IgD-negative memory B cell (primary cell): ENCODE results near the gene EAPP. TPM values are rescaled to one million over a fixed set of nuclear protein-coding genes. Genes with fewer than 3 reads are reported as not detected.
"Not testable (repeated sequence)": the region's sequence is repeated elsewhere in the genome, so short reads cannot be mapped to it uniquely, and the experiment has no call there.

Experiments used
- H3K27ac Mint-ChIP-seq, 3 donors: one replicate each; pipeline ENCODE4 v1.8.0; 2020 to 2022; ENCODE audit warnings: mild to moderate bottlenecking in 3 of 3, mixed read lengths in 3 of 3, moderate library complexity in 1 of 3
- H3K27me3 Mint-ChIP-seq: one replicate; pipeline ENCODE4 v1.8.0; 2021; ENCODE audit warnings: mixed read lengths
- H3K36me3 Mint-ChIP-seq: one replicate; pipeline ENCODE4 v1.8.0; 2020; ENCODE audit warnings: mild to moderate bottlenecking, mixed read lengths
- H3K4me1 Mint-ChIP-seq, 3 donors: one replicate each; pipeline ENCODE4 v1.8.0; 2020 to 2022; ENCODE audit warnings: mixed read lengths in 3 of 3, mild to moderate bottlenecking in 1 of 3
- H3K4me3 Mint-ChIP-seq, 4 donors: one replicate each; pipeline ENCODE4 v1.8.0; 2020 to 2022; ENCODE audit warnings: mild to moderate bottlenecking in 4 of 4, mixed read lengths in 4 of 4, moderate library complexity in 3 of 4
- H3K9me3 Mint-ChIP-seq, 3 donors: one replicate each; pipeline ENCODE4 v1.8.0; 2020 to 2021; ENCODE audit warnings: mixed read lengths in 3 of 3, mild to moderate bottlenecking in 1 of 3
- polyA plus RNA-seq: library from polyadenylated mRNA; unstranded; fragments of 300-500 nt; fragmentation: Illumina TruSeq; gene quantifications from one replicate; pipeline ENCODE4 v1.2.3, GENCODE V29; 2021

EAPP gene
- polyA plus RNA-seq, 1 donor from 2014 or later, result 107 TPM

GRCh38 chr14:34507459-34507858 lies 32.0 kb downstream of the EAPP start:
- Mint-ChIP-seq H3K4me3 (no peak overlapping the region), H3K36me3 (peaks cover 6% of the 10 kb centered on the region), H3K27ac (no peak overlapping the region), H3K27me3 (no peaks in the 10 kb centered on the region), H3K9me3 (no peaks in the 10 kb centered on the region), H3K4me1 (no peaks in the 10 kb centered on the region)

- not testable (repeated sequence) for H3K9me3 Mint-ChIP-seq, H3K27me3 Mint-ChIP-seq, H3K27ac Mint-ChIP-seq, H3K4me1 Mint-ChIP-seq, H3K36me3 Mint-ChIP-seq, H3K4me3 Mint-ChIP-seq
Measured at GRCh38 chr14:34505124-34505491, 34.4 kb downstream of the EAPP start.

DNA sequence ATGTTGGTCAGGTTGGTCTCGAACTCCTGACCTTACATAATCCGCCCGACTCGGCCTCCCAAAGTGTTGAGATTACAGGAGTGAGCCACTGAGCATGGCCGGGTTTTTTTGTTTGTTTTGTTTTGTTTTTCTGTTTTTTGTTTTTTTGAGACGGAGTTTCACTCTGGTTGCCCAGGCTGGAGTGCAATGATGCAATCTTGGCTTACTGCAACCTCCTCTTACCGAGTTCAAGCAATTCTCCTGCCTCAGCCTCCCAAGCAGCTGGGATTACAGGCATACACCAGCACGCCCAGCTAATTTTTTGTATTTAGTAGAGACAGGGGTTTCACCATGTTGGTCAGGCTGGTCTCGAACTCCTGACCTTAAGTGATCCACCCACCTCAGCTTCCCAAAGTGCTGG lies 35.5 kb downstream of the EAPP start:
- H3K9me3 Mint-ChIP-seq, H3K27me3 Mint-ChIP-seq, H3K4me3 Mint-ChIP-seq, H3K36me3 Mint-ChIP-seq, H3K27ac Mint-ChIP-seq, H3K4me1 Mint-ChIP-seq: not testable (repeated sequence)

- H3K36me3 Mint-ChIP-seq, result peaks cover 6% of the 10 kb centered on the region
- H3K9me3 Mint-ChIP-seq, result no peaks in the 10 kb centered on the region
- no peak overlapping the region for H3K27ac Mint-ChIP-seq
- no peaks in the 10 kb centered on the region for H3K4me1 Mint-ChIP-seq
- no peak overlapping the region for H3K4me3 Mint-ChIP-seq
- H3K27me3 Mint-ChIP-seq, result no peaks in the 10 kb centered on the region
Measured at GRCh38 chr14:34502545-34503225, 36.8 kb downstream of the EAPP start.

DNA sequence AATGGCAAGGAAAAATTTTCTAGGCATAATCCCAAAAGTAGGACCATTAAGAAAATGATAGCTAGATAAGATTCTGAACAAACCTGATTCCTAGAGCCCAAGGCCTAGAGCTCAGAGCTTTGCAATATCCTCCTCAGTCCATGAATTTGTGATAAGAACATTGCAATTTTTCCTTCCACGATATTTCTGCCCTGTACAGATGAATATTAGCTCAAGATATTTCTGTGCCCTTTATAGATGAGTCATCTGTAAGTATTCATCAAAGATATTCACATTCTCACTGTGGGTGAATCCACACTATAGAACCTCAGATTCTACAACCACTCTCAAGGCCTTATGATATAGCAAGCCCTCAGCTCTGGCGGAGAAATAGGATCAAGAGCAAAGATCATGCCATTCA lies 37.5 kb downstream of the EAPP start:
- no peaks in the 10 kb centered on the region for H3K9me3 Mint-ChIP-seq
- H3K27ac Mint-ChIP-seq, result no peak overlapping the region
- no peak overlapping the region for H3K4me3 Mint-ChIP-seq
- H3K4me1 Mint-ChIP-seq, result no peaks in the 10 kb centered on the region
- no peaks in the 10 kb centered on the region for H3K27me3 Mint-ChIP-seq
- peaks cover 6% of the 10 kb centered on the region for H3K36me3 Mint-ChIP-seq

GRCh38 chr14:34501004-34501580 lies 38.4 kb downstream of the EAPP start:
- no peak overlapping the region for H3K27ac Mint-ChIP-seq
- no peaks in the 10 kb centered on the region for H3K27me3 Mint-ChIP-seq
- H3K9me3 Mint-ChIP-seq, result no peaks in the 10 kb centered on the region
- H3K4me3 Mint-ChIP-seq, result no peak overlapping the region
- H3K36me3 Mint-ChIP-seq, result peaks cover 4% of the 10 kb centered on the region
- H3K4me1 Mint-ChIP-seq, result no peaks in the 10 kb centered on the region

DNA sequence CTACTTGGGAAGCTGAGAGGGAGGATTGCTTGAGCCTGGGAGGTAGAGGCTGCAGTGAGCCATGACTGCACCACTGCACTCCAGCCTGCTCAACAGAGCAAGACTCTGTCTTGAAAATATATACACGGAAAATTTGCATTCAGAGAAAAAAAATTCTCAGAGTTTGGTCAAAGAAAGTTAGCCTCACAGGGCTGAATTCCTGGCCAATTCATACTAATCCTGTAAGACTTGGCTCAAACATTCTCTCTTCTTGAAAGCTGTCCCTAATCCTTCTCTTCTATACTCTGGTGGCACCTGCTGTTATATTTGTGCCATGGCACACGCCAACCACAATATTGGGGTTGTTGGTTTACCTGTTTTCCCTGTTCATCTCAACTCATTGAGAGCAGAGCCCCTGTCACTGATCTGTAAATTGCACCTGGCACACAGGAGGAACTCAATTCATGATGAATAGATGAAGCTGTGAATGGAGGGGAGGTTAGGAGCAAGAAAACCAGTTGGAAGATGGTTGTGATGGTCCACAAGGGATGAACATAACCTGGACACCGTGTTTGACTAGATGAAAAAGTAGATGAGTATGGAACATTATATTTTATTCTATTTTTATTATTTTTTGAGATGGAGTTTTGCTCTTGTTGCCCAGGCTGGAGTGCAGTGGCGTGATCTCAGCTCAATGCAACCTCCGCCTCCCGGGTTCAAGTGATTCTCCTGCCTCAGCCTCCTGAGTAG lies 40.7 kb downstream of the EAPP start:
- Mint-ChIP-seq H3K4me3 (no peak overlapping the region), H3K27me3 (no peaks in the 10 kb centered on the region), H3K4me1 (no peaks in the 10 kb centered on the region), H3K27ac (peak overlapping the region in 1 of 3 donors; percentile 20), H3K9me3 (no peaks in the 10 kb centered on the region), H3K36me3 (no peaks in the 10 kb centered on the region)

- H3K36me3 Mint-ChIP-seq, result no peaks in the 10 kb centered on the region
- H3K27ac Mint-ChIP-seq, result peak overlapping the region in 1 of 3 donors; percentile 23
- no peaks in the 10 kb centered on the region for H3K9me3 Mint-ChIP-seq
- H3K4me3 Mint-ChIP-seq, result no peak overlapping the region
- no peaks in the 10 kb centered on the region for H3K4me1 Mint-ChIP-seq
- no peaks in the 10 kb centered on the region for H3K27me3 Mint-ChIP-seq
Measured at GRCh38 chr14:34496679-34497513, 42.6 kb downstream of the EAPP start.

- H3K4me1 Mint-ChIP-seq, result peaks cover 0 to 4% (median 0%) of the 10 kb centered on the region in 3 donors
- no peaks in the 10 kb centered on the region for H3K36me3 Mint-ChIP-seq
- no peak overlapping the region for H3K4me3 Mint-ChIP-seq
- H3K27me3 Mint-ChIP-seq, result no peaks in the 10 kb centered on the region
- H3K9me3 Mint-ChIP-seq, result no peaks in the 10 kb centered on the region
- peak overlapping the region in 1 of 3 donors; percentile 23 for H3K27ac Mint-ChIP-seq
Measured at GRCh38 chr14:34496007-34496678, 43.4 kb downstream of the EAPP start.

DNA sequence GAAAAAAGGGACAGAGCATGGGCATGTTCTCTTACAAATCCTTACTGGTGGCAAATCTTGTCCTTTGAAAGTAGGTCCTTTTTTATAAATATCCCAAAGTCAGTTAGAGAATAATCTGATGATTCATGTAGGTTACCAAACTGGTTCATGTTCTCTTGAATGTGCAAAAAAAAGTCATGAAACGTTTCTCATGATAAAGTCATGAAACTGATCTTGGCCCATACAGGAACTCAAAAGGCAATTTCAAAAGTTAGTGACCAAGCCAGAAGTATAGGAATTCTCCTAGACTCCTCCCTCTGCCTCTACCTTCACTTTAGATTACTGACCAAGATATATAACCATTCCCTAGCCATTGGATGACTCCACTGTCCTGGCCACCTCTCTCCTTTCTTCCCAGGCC lies 50.2 kb downstream of the EAPP start:
- H3K27me3 Mint-ChIP-seq, result no peaks in the 10 kb centered on the region
- H3K36me3 Mint-ChIP-seq, result peaks cover 3% of the 10 kb centered on the region
- no peak overlapping the region for H3K4me3 Mint-ChIP-seq
- peaks cover 0 to 3% (median 0%) of the 10 kb centered on the region in 3 donors for H3K9me3 Mint-ChIP-seq
- peaks cover 0 to 9% (median 0%) of the 10 kb centered on the region in 3 donors for H3K4me1 Mint-ChIP-seq
- no peak overlapping the region for H3K27ac Mint-ChIP-seq

GRCh38 chr14:34488528-34488927 lies 51.0 kb downstream of the EAPP start:
- H3K4me1 Mint-ChIP-seq, result peaks cover 0 to 9% (median 0%) of the 10 kb centered on the region in 3 donors
- no peak overlapping the region for H3K4me3 Mint-ChIP-seq
- H3K36me3 Mint-ChIP-seq, result peaks cover 3% of the 10 kb centered on the region
- H3K27me3 Mint-ChIP-seq, result no peaks in the 10 kb centered on the region
- H3K27ac Mint-ChIP-seq, result no peak overlapping the region
- H3K9me3 Mint-ChIP-seq, result peaks cover 0 to 3% (median 0%) of the 10 kb centered on the region in 3 donors

- no peaks in the 10 kb centered on the region for H3K27me3 Mint-ChIP-seq
Measured at GRCh38 chr14:34484726-34485125, 54.8 kb downstream of the EAPP start.

DNA sequence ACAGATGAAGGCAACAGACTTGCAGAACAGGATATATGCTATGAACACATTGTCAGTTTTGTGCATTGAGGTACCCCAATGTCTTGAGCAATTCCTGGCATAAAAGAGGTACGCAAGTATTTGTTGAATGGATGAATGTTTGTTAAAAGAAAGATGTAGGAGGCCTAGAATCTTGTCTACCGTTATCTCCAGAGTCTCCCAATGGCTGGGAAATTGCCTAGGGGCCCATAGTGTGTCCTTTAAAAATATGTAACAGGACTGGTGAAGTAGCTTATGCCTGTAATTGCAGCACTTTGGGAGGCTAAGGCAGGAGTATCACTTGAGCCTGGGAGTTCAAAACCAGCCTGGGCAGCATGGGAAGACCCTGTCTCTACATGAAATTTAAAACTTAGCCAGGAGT lies 57.0 kb downstream of the EAPP start:
- H3K27ac Mint-ChIP-seq, result no peak overlapping the region
- peaks cover 0 to 7% (median 0%) of the 10 kb centered on the region in 3 donors for H3K4me1 Mint-ChIP-seq
- H3K9me3 Mint-ChIP-seq, result peaks cover 0 to 3% (median 0%) of the 10 kb centered on the region in 3 donors
- no peak overlapping the region for H3K4me3 Mint-ChIP-seq
- H3K27me3 Mint-ChIP-seq, result no peaks in the 10 kb centered on the region
- H3K36me3 Mint-ChIP-seq, result peaks cover 3% of the 10 kb centered on the region

More at GRCh38 chr14:34484726-34485125, 54.8 kb downstream of the EAPP start:
- Mint-ChIP-seq H3K9me3 (peaks cover 0 to 3% (median 0%) of the 10 kb centered on the region in 3 donors), H3K36me3 (peaks cover 3% of the 10 kb centered on the region), H3K27ac (peak overlapping the region in 1 of 3 donors; percentile 67), H3K4me1 (peaks cover 0 to 7% (median 0%) of the 10 kb centered on the region in 3 donors), H3K4me3 (no peak overlapping the region)

- Mint-ChIP-seq H3K36me3 (no peaks in the 10 kb centered on the region), H3K4me1 (peaks cover 0 to 3% (median 0%) of the 10 kb centered on the region in 3 donors), H3K4me3 (no peak overlapping the region), H3K27me3 (no peaks in the 10 kb centered on the region), H3K9me3 (no peaks in the 10 kb centered on the region), H3K27ac (no peak overlapping the region)
Measured at GRCh38 chr14:34479694-34480093, 59.8 kb downstream of the EAPP start.
